ENCODE measurements around the gene GYS2.

The GYS2 gene

GRCh38 chr12:21577516-21577915 is 27.1 kb downstream of the GYS2 start:
- H3K36me3 ChIP-seq (ENCODE audit: control insufficient read depth, insufficient read depth, low read length) = no peaks in the 10 kb centered on the region
- no peak overlapping the region for H3K27ac ChIP-seq (ENCODE audit: low read depth, low read length)
- H3K9ac ChIP-seq (ENCODE audit: low read length) = no peak overlapping the region
- peaks cover 5% of the 10 kb centered on the region; the same call in 1 of the 2 replicates for H3K4me1 ChIP-seq (ENCODE audit: control insufficient read depth, insufficient read depth, low read length)
- H3K4me3 ChIP-seq (ENCODE audit: low read depth, low read length) = no peak overlapping the region
- no peaks in the 10 kb centered on the region for H3K9me3 ChIP-seq (ENCODE audit: control insufficient read depth, insufficient read depth, low read depth, low read length)
- H3K27me3 ChIP-seq (ENCODE audit: control insufficient read depth, insufficient read depth, low read length) = no peaks in the 10 kb centered on the region

- Histone ChIP-seq H3K27ac (ENCODE audit: low read depth, low read length) (no peak overlapping the region), H3K9me3 (ENCODE audit: control insufficient read depth, insufficient read depth, low read depth, low read length) (no peaks in the 10 kb centered on the region), H3K27me3 (ENCODE audit: control insufficient read depth, insufficient read depth, low read length) (no peaks in the 10 kb centered on the region), H3K36me3 (ENCODE audit: control insufficient read depth, insufficient read depth, low read length) (no peaks in the 10 kb centered on the region), H3K9ac (ENCODE audit: low read length) (no peak overlapping the region), H3K4me1 (ENCODE audit: control insufficient read depth, insufficient read depth, low read length) (peaks cover 5% of the 10 kb centered on the region; the same call in 1 of the 2 replicates), H3K4me3 (ENCODE audit: low read depth, low read length) (no peak overlapping the region)
Observed at GRCh38 chr12:21576431-21576830, 28.2 kb downstream of the GYS2 start.

GRCh38 chr12:21573733-21574358 is 30.8 kb downstream of the GYS2 start:
- Histone ChIP-seq H3K36me3 (ENCODE audit: control insufficient read depth, insufficient read depth, low read length) (no peaks in the 10 kb centered on the region), H3K9ac (ENCODE audit: low read length) (no peak overlapping the region), H3K27me3 (ENCODE audit: control insufficient read depth, insufficient read depth, low read length) (no peaks in the 10 kb centered on the region), H3K4me3 (ENCODE audit: low read depth, low read length) (no peak overlapping the region), H3K27ac (ENCODE audit: low read depth, low read length) (no peak overlapping the region), H3K9me3 (ENCODE audit: control insufficient read depth, insufficient read depth, low read depth, low read length) (no peaks in the 10 kb centered on the region), H3K4me1 (ENCODE audit: control insufficient read depth, insufficient read depth, low read length) (peaks cover 5% of the 10 kb centered on the region; the same call in 1 of the 2 replicates)

GRCh38 chr12:21571046-21571445 is 33.6 kb downstream of the GYS2 start:
- Histone ChIP-seq H3K9ac (ENCODE audit: low read length) (no peak overlapping the region), H3K4me3 (ENCODE audit: low read depth, low read length) (no peak overlapping the region), H3K4me1 (ENCODE audit: control insufficient read depth, insufficient read depth, low read length) (no peaks in the 10 kb centered on the region), H3K9me3 (ENCODE audit: control insufficient read depth, insufficient read depth, low read depth, low read length) (no peaks in the 10 kb centered on the region), H3K27me3 (ENCODE audit: control insufficient read depth, insufficient read depth, low read length) (no peaks in the 10 kb centered on the region), H3K27ac (ENCODE audit: low read depth, low read length) (no peak overlapping the region), H3K36me3 (ENCODE audit: control insufficient read depth, insufficient read depth, low read length) (no peaks in the 10 kb centered on the region)

DNA sequence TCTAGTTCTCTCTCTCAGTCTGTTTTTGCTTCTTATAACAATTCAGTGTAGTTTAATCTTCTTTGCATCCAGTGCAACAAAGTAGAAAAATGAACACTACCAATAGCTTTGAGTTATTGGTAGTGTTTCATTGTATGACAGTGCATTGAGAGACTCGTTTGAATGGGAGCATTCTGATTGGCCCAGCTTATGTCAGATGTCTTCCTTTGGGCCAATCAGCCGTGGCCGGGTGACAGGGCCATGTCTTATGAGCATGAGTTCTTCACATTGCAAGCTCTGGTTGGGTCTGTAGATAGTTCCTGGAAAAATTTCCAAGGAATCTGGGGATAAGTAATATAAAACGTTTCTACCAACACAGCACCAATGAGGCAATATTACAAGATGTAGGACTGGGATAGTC is 36.5 kb downstream of the GYS2 start:
- Histone ChIP-seq H3K9me3 (ENCODE audit: control insufficient read depth, insufficient read depth, low read depth, low read length) (no peaks in the 10 kb centered on the region), H3K36me3 (ENCODE audit: control insufficient read depth, insufficient read depth, low read length) (no peaks in the 10 kb centered on the region), H3K27me3 (ENCODE audit: control insufficient read depth, insufficient read depth, low read length) (no peaks in the 10 kb centered on the region)

GRCh38 chr12:21566907-21567394 is 37.7 kb downstream of the GYS2 start:
- H3K4me1 ChIP-seq (ENCODE audit: control insufficient read depth, insufficient read depth, low read length) = no peaks in the 10 kb centered on the region
- no peak overlapping the region for H3K4me3 ChIP-seq (ENCODE audit: low read depth, low read length)
- H3K27me3 ChIP-seq (ENCODE audit: control insufficient read depth, insufficient read depth, low read length) = no peaks in the 10 kb centered on the region
- no peaks in the 10 kb centered on the region for H3K36me3 ChIP-seq (ENCODE audit: control insufficient read depth, insufficient read depth, low read length)
- no peak overlapping the region for H3K9ac ChIP-seq (ENCODE audit: low read length)
- H3K9me3 ChIP-seq (ENCODE audit: control insufficient read depth, insufficient read depth, low read depth, low read length) = no peaks in the 10 kb centered on the region
- H3K27ac ChIP-seq (ENCODE audit: low read depth, low read length) = no peak overlapping the region

More for the DNA sequence above, 36.5 kb downstream of the GYS2 start:
- Histone ChIP-seq H3K4me3 (ENCODE audit: low read depth, low read length) (no peak overlapping the region), H3K4me1 (ENCODE audit: control insufficient read depth, insufficient read depth, low read length) (no peaks in the 10 kb centered on the region), H3K9ac (ENCODE audit: low read length) (no peak overlapping the region), H3K27ac (ENCODE audit: low read depth, low read length) (no peak overlapping the region)

GRCh38 chr12:21566223-21566906 is 38.3 kb downstream of the GYS2 start:
- H3K4me3 ChIP-seq (ENCODE audit: low read depth, low read length) = no peak overlapping the region
- no peak overlapping the region for H3K27ac ChIP-seq (ENCODE audit: low read depth, low read length)
- H3K4me1 ChIP-seq (ENCODE audit: control insufficient read depth, insufficient read depth, low read length) = no peaks in the 10 kb centered on the region
- H3K9me3 ChIP-seq (ENCODE audit: control insufficient read depth, insufficient read depth, low read depth, low read length) = no peaks in the 10 kb centered on the region
- H3K9ac ChIP-seq (ENCODE audit: low read length) = no peak overlapping the region
- no peaks in the 10 kb centered on the region for H3K36me3 ChIP-seq (ENCODE audit: control insufficient read depth, insufficient read depth, low read length)
- no peaks in the 10 kb centered on the region for H3K27me3 ChIP-seq (ENCODE audit: control insufficient read depth, insufficient read depth, low read length)

- Histone ChIP-seq H3K9ac (ENCODE audit: low read length) (no peak overlapping the region), H3K4me3 (ENCODE audit: low read depth, low read length) (no peak overlapping the region), H3K27ac (ENCODE audit: low read depth, low read length) (no peak overlapping the region), H3K9me3 (ENCODE audit: control insufficient read depth, insufficient read depth, low read depth, low read length) (no peaks in the 10 kb centered on the region), H3K4me1 (ENCODE audit: control insufficient read depth, insufficient read depth, low read length) (no peaks in the 10 kb centered on the region), H3K36me3 (ENCODE audit: control insufficient read depth, insufficient read depth, low read length) (no peaks in the 10 kb centered on the region), H3K27me3 (ENCODE audit: control insufficient read depth, insufficient read depth, low read length) (no peaks in the 10 kb centered on the region)
Observed at GRCh38 chr12:21562859-21563258, 41.8 kb downstream of the GYS2 start.

- Histone ChIP-seq H3K36me3 (ENCODE audit: control insufficient read depth, insufficient read depth, low read length) (no peaks in the 10 kb centered on the region), H3K27ac (ENCODE audit: low read depth, low read length) (no peak overlapping the region), H3K4me3 (ENCODE audit: low read depth, low read length) (no peak overlapping the region), H3K4me1 (ENCODE audit: control insufficient read depth, insufficient read depth, low read length) (no peaks in the 10 kb centered on the region), H3K27me3 (ENCODE audit: control insufficient read depth, insufficient read depth, low read length) (no peaks in the 10 kb centered on the region), H3K9me3 (ENCODE audit: control insufficient read depth, insufficient read depth, low read depth, low read length) (no peaks in the 10 kb centered on the region), H3K9ac (ENCODE audit: low read length) (no peak overlapping the region)
Observed at GRCh38 chr12:21561158-21561557, 43.5 kb downstream of the GYS2 start.

- no peaks in the 10 kb centered on the region for H3K9me3 ChIP-seq (ENCODE audit: control insufficient read depth, insufficient read depth, low read depth, low read length)
- no peaks in the 10 kb centered on the region for H3K36me3 ChIP-seq (ENCODE audit: control insufficient read depth, insufficient read depth, low read length)
- no peak overlapping the region for H3K4me3 ChIP-seq (ENCODE audit: low read depth, low read length)
- no peaks in the 10 kb centered on the region for H3K4me1 ChIP-seq (ENCODE audit: control insufficient read depth, insufficient read depth, low read length)
- no peaks in the 10 kb centered on the region for H3K27me3 ChIP-seq (ENCODE audit: control insufficient read depth, insufficient read depth, low read length)
- no peak overlapping the region for H3K27ac ChIP-seq (ENCODE audit: low read depth, low read length)
- H3K9ac ChIP-seq (ENCODE audit: low read length) = no peak overlapping the region
Observed at GRCh38 chr12:21559855-21560569, 44.6 kb downstream of the GYS2 start.

GRCh38 chr12:21558100-21558679 is 46.5 kb downstream of the GYS2 start:
- H3K36me3 ChIP-seq (ENCODE audit: control insufficient read depth, insufficient read depth, low read length) = no peaks in the 10 kb centered on the region
- H3K27me3 ChIP-seq (ENCODE audit: control insufficient read depth, insufficient read depth, low read length) = no peaks in the 10 kb centered on the region
- H3K9ac ChIP-seq (ENCODE audit: low read length) = no peak overlapping the region
- peaks cover 3% of the 10 kb centered on the region; the same call in 1 of the 2 replicates for H3K9me3 ChIP-seq (ENCODE audit: control insufficient read depth, insufficient read depth, low read depth, low read length)
- no peak overlapping the region for H3K27ac ChIP-seq (ENCODE audit: low read depth, low read length)
- no peaks in the 10 kb centered on the region for H3K4me1 ChIP-seq (ENCODE audit: control insufficient read depth, insufficient read depth, low read length)
- no peak overlapping the region for H3K4me3 ChIP-seq (ENCODE audit: low read depth, low read length)

Data from HUES6 (cell line).